ENCODE results near the gene ALPK3.

DNA sequence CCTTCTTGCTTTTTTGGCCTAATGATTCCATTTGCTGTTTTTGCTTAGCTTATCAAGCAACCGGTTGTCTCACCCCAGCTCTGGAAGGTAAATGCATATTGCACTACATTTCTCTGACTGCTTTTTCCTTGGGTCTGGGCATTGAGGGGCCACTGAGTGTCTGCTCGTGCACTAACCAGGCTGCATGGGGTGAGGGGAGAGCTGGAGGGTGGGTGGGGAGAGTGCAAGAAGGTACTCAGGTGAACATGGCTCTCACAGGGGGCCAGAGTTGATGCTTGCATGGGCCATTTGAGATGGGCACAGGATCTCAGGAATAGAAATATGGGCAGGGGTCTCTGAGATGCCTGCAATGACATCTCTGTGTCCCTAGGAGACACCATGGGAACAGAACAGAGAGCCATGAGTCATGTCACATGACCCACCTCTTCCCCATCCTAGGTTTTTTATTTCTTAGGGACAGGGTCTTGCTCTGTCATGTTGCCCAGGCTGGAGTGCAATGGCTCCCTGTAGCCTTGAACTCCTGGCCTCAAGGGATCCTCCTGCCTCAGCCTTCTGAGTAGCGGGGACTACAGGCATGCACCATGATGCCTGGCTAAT lies 6.2 kb downstream of the ALPK3 start:
- TF ChIP-seq ETV6 (CRISPR knock-in tag; IDR thresholded peaks at IDR 0.05) (no peak), TCF7 (CRISPR knock-in tag; IDR thresholded peaks at IDR 0.05; ENCODE audit: low read depth) (no peak)
- TF ChIP-seq, protein P1, sequence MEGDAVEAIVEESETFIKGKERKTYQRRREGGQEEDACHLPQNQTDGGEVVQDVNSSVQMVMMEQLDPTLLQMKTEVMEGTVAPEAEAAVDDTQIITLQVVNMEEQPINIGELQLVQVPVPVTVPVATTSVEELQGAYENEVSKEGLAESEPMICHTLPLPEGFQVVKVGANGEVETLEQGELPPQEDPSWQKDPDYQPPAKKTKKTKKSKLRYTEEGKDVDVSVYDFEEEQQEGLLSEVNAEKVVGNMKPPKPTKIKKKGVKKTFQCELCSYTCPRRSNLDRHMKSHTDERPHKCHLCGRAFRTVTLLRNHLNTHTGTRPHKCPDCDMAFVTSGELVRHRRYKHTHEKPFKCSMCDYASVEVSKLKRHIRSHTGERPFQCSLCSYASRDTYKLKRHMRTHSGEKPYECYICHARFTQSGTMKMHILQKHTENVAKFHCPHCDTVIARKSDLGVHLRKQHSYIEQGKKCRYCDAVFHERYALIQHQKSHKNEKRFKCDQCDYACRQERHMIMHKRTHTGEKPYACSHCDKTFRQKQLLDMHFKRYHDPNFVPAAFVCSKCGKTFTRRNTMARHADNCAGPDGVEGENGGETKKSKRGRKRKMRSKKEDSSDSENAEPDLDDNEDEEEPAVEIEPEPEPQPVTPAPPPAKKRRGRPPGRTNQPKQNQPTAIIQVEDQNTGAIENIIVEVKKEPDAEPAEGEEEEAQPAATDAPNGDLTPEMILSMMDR (IDR thresholded peaks at IDR 0.05): no peak
